H54 (cell line): ENCODE measurements around the gene NELFCD.
A peak's percentile ranks its signal among the peaks of the same experiment; 100 is the strongest.
"Not testable (repeated sequence)": the region's sequence is repeated elsewhere in the genome, so short reads cannot be mapped to it uniquely, and the experiment has no call there.

Experiments used
- DNase-seq: peaks from one replicate; pipeline ENCODE4 v3.0.0; 2011; ENCODE audit warnings: low spot score, mixed read lengths; ENCODE audit not compliant: insufficient read length
- FAIRE-seq: peaks from 3 replicates; lab custom pipeline; 2011; peaks lifted over from hg19 to GRCh38; lab: Jason Lieb, UNC
- POLR2A ChIP-seq: IDR thresholded peaks from 2 replicates; pipeline ENCODE4 v1.6.1; 2011; ENCODE audit warnings: low read depth, mild to moderate bottlenecking, low read length

NELFCD gene

DNA sequence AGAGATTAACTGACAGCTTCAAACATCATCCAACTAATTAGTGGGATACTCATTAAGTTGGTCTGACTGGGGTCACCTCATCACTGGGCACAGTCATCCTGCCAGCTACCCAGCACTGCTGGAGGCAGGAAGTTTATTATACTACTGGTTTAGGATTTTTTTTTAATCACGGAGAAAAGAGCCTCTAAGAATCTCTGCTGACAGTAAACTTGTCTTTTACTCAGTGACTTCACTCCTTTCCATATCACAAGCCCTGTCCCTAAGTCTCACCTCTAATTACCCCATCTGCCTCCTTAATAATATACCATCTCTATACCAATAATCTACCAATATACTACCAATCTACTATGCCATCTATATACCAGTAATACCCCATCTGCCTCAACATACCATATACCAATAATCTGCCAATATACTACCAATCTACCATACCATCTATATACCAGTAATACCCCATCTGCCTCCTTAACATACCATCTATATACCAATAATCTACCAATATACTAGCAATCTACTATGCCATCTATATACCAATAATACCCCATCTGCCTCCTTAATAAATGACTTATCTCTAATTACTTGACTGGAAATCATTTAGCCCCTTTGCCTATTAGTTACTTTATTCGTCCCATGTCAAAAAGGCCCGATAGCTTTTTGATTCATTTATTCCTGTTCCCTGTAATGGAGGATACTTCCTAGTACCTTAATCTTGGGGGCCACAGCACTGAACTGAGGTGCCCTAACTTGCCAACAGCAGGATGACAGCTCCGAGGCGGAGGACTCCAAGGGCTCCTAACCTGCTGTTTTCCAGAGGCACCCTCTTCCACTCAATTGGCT is 46.1 kb downstream of the NELFCD start:
- FAIRE-seq (no peak), DNase-seq (no peak)
- TF ChIP-seq POLR2A: no peak

DNA sequence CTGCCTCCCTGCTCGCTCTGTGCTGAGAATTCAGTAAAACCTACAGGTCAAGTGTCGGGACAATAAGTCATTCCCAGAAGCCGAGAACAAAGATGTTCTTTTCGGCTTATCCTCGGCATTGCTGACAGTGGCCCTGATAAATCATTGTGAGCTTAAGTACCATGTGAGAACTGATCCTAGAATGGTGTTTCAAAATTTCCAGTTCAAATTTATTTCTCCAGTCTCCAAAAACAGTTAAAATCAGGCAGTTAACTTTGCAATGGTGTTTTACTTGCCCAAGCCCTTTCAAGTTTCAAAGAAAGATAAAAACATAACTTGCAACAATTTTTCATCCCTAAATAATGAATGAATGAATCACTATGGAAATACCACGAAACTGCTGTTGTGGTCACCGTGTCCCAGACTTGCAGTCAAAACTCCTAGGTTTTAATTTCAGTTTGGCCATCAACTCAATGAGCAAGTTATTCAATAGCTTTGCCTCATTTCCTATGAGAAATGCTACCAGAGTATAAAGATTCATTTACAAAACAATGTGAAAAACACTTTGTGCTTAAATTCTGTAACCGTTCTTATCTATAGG is 46.8 kb downstream of the NELFCD start:
- FAIRE-seq (no peak), DNase-seq (no peak)
- TF ChIP-seq POLR2A: no peak

DNA sequence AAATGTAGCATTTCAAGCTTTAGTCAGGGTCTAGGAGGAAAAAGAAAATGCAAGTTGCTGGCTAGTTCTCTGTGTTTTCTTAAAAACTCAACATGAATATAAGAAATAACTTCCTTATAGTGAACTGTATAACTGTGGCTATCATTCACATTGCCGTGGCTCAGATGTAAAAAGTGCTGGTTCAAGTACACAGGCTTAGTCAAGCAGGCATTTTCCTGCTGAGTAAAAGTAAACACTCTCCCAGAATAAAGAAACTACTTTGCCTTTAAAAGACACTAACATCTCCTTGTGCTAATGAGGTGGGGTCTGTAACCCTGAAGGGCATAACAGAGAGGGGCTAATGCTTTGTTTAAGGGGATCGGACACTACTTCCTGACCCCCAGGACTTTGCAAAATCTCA is 47.8 kb downstream of the NELFCD start:
- FAIRE-seq (no peak), DNase-seq (no peak)
- no peak for TF ChIP-seq POLR2A

DNA sequence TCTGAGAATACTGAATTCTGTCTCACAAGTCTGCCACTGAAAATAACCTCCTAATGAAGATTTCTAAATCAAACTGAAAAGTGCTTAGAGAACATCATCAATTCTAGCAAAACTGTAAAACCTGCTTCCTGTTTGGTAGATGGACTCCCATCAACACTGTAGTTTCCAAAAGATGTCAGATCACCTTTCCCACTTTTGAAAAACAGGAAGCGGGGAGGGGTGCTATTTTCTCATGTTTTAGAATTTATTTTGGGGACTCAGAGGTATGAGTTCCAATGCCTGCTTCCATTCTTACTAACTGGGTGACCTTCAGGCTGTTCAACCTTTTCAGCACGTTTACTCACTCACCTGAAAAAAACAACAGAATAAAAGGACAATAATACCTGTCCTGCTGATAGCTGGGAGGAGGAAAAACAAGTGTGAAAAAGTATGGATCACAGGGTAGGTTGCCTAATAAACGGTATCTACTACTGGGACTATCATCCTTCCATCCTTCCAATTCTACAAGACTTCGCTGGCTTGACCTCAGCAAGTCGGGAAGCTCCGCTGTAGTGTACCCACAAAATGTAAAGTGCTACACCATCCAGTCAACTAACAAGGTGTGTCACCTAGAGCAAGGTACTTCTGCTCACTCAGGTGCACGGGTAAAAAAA is 50.0 kb downstream of the NELFCD start:
- no peak for DNase-seq
- no peak for FAIRE-seq
- no peak for TF ChIP-seq POLR2A

DNA sequence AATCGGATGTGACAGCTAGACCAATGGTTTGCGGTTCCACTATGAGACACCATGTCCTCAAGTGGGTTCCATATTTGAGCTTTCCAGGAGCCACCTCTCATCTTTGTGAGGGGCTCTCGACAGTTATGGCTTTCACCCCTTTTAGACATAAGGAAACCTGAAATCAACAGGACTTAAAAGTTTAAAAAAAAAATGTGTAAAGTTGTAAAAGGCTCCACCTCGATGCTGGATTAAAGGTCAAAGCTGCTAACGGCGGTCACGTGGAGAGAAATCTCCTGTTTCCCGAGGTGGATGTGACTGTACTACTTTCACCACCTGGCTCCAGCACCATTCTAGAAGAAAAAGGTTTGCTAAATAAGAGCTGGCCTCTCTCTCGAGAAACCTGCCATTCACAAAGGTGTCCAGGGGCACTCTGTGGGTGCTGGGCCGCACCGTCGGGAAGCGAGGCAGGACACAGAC is 50.5 kb downstream of the NELFCD start:
- FAIRE-seq: no peak
- DNase-seq: no peak
- TF ChIP-seq POLR2A: no peak

DNA sequence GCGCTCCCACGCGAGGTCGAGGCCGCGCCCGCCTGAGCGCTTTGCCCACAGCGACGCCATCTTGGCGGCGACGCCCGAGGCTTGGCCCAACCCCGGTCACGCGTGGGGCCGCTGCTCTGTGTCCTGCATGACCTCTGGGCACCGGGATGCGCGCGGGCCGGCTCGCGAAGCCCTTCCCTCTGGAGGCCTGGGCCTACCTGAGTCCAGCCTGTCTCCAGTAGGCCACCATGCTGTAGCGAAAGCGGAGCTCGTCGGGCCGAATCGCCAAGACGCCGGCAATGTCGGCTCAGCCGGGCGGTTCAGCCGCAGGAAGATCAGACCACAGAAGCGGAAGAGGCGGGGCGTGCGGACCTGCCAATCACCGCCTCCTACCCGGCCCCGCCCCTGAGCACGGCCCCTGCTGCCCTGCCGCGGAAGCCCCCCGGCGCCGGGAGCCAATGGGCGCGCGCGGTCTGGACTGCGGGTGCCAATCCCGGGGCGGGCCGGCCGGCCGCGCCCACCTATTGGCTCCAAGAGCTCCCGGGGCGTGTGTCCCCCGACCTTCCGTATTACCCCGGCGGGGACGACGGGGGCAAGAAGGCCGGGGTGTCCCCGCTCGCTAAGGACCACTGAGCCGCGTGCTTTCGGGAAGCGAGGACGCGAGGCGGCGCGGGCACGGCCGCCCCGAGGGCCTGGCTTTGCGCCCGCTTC is 51.1 kb downstream of the NELFCD start, which contains the start of gene ATP5F1E:
Gene ATP5F1E, minus strand, starts transcription at position 313 of the 690 bp plus-strand sequence. Its CDS starts 84 bp downstream, at position 229.
- DNase-seq (peak; percentile 87), FAIRE-seq (no peak)
- peak; percentile 86 for TF ChIP-seq POLR2A

DNA sequence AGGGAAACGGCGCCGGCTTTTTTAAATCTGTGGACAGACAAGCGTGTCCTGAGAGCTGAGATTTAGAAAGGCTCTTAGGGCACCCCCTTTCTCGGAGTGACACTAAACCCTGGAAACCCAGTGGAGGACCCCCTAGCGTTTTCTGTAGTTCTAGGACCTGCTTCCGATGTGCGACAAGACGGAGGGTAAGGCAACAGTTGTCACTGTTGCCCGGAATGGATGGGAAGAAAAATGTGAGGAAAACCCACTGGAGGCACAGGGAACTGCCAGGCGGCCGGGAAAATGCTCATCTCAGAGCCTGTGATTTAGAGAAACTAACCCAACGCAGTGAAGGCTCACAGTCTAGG is 51.6 kb downstream of the NELFCD start:
- no peak for TF ChIP-seq POLR2A
- DNase-seq: peak; percentile 37
- no peak for FAIRE-seq

DNA sequence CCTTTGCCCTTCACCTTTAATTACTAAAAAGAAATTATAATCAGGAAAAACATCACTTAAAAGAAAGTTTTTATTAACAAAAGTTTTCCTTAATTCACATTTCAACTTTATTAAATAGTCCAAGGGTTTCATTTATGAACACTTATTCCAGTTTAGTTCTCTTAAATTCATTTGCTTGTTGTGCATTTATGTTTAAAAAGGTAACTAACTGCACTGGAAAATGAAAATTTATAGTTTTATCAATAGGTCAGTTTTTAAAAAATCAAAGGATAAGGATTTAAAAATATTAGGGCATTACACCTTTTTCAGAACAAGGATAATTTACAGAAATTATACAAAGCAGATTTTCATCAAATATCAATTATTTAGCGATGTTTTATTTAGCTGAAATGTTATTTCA is 52.0 kb downstream of the NELFCD start:
- FAIRE-seq (no peak), DNase-seq (no peak)
- TF ChIP-seq POLR2A: no peak

DNA sequence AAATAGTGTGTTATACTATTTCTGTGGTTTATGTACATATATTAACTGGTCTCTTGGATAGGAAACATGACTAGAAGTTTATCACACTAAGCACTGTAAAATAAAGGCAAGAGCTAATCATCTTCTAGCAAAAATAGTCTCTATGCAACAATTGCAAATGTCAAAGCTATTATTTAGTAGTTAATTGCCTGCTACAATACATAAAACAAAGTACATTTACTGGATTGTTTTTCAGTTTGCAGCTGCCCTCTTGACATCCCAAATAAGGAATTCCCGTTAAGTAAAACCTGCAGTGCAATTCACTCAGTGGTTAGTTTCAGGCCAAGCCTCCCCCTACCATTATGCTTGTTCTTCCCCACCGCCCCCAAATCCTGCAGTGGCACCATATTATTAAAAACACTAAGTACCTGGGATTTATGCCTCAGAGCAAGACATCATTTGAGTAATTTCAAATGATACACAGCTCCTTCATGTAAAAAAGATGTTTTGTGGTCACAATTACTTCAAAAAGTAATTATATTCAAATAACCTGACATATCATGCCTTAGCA is 52.6 kb downstream of the NELFCD start:
- TF ChIP-seq POLR2A: no peak
- no peak for DNase-seq

DNA sequence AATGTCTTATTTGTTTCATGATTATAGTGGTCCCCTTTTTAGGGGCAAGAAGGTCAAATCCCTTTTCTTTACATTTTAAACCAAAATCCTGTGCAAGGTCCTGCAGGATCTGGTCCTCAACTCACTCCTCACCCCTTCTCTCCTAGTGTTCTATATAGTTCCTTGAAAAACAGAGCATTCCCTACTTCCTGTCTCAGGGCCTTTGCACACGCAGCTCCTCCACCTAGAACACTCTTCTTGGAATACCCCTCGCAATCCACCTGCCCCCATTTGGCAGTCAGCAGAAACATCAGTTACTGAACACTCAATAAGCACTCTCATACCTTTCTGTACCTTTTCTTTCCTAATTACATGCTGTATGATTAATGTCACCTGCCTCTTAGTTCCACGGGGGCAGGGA is 54.3 kb downstream of the NELFCD start:
- FAIRE-seq: no peak
- no peak for DNase-seq
- no peak for TF ChIP-seq POLR2A

More for the DNA sequence above, 52.6 kb downstream of the NELFCD start:
- FAIRE-seq: no peak

DNA sequence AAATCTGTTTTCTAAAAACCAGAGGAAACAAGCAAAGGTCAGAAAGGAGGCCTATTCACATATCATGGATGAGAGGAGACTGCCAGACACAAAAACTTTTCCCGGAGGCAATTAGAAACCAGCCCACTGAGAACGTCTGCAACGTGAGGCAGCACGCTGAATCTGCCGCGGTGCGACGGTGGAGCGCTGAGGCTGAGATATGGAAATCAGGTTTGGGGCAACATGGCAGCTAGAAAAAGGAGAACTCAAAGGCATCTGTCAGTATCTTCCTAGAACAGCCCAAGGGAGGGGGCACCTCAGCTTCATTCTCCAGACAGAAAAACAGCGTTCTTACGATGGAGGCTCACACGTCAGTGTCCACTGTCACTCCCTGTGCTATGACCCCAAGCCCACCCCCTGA is 56.3 kb downstream of the NELFCD start:
- TF ChIP-seq POLR2A: no peak
- FAIRE-seq (no peak), DNase-seq (no peak)

DNA sequence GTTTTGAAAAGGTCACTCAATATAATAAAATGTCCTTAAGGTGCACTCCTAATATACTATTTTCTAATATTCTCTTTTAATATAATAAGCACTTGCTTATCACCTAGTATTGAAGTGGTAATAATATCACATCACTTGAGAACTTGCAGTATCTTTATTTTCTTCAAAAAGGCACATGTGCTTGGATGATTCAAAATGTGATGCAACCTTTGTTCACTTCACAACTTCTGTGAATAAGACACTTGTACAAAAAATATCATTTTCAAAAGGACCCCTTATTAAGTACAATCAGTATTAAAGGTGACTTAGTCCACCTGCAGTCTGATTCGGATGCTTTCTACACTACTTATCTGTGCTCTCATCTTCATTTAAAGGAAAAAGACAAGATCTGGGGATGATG is 58.2 kb downstream of the NELFCD start:
- DNase-seq: no peak
- no peak for FAIRE-seq

DNA sequence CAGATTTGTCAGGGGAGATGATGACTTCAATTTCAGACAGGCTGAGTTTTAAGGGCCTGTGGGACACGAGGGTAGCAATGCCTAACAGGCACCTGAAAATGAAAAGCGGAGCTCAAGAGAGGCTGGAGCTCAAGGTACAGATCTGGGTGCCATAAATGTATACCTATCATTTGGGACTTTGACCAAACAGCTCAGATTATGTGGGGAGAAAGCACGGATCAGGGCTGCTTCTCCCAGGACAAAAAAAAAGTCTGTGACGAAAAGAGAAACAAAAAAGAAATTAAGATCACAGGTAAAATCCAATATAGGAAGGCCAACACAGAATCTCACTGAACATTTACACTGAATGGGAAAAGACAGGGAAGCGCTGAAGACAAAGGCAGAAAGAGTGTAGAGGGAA is 59.6 kb downstream of the NELFCD start:
- TF ChIP-seq POLR2A: no peak
- no peak for DNase-seq
- FAIRE-seq: no peak

More for the DNA sequence above, 58.2 kb downstream of the NELFCD start:
- no peak for TF ChIP-seq POLR2A

DNA sequence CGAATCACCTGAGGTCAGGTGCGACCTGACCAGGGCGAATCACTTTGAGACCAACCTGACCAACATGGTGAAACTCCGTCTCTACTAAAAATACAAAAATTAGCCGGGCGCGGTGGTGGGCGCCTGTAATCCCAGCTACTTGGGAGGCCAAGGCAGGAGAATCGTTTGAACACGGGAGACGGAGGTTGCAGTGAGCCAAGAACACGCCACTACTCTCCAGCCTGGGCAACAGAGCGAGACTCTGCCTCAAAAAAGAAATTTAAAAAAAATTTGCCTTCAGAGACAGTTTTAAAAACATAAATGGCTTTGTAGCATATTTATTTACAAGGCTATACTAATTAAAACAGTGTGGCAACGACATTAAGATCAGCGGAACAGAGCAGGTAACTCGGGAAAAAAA is 60.4 kb downstream of the NELFCD start:
- not testable (repeated sequence) for FAIRE-seq

More for the DNA sequence above, 60.4 kb downstream of the NELFCD start:
- not testable (repeated sequence) for DNase-seq
